Esophagus (tissue), 2 donors: ENCODE data around the gene KCTD17. TPM values are rescaled to one million over a fixed set of nuclear protein-coding genes. Genes with fewer than 3 reads are reported as not detected.

Experiments used
- H3K27ac ChIP-seq, 2 donors: one replicate each; pipeline ENCODE4 v1.5.1; 2013; ENCODE audit warnings: low read depth in 2 of 2, mild to moderate bottlenecking in 2 of 2, inconsistent platforms in 1 of 2, low read length in 1 of 2, moderate library complexity in 1 of 2
- H3K27me3 ChIP-seq, 2 donors: one replicate each; pipeline ENCODE4 v1.6.1; 2013; ENCODE audit warnings: low read length in 2 of 2, control low read depth in 1 of 2, mild to moderate bottlenecking in 1 of 2; ENCODE audit not compliant: insufficient read depth in 2 of 2, control insufficient read depth in 1 of 2
- H3K36me3 ChIP-seq, 2 donors: one replicate each; pipeline ENCODE4 v1.6.1; 2013; ENCODE audit warnings: low read length in 1 of 2; ENCODE audit not compliant: control insufficient read depth in 2 of 2, insufficient read depth in 2 of 2
- H3K4me1 ChIP-seq, 2 donors: one replicate each; pipeline ENCODE4 v1.6.1; 2013; ENCODE audit warnings: low read length in 1 of 2; ENCODE audit not compliant: control insufficient read depth in 2 of 2, insufficient read depth in 2 of 2
- H3K4me3 ChIP-seq, 2 donors: one replicate each; pipeline ENCODE4 v1.5.1; 2013; ENCODE audit warnings: low read length in 2 of 2, mild to moderate bottlenecking in 2 of 2, low read depth in 1 of 2, moderate library complexity in 1 of 2
- H3K9me3 ChIP-seq, 2 donors: one replicate each; pipeline ENCODE4 v1.6.1; 2013; ENCODE audit warnings: mild to moderate bottlenecking in 2 of 2, low read depth in 1 of 2, low read length in 1 of 2, moderate library complexity in 1 of 2; ENCODE audit not compliant: control insufficient read depth in 2 of 2, insufficient read depth in 1 of 2
- WGBS, 2 donors: extraction: QIAGEN DNeasy Blood & Tissue Kit; methylation state at CpG; one replicate each; pipeline ENCODE4 v1.1.7; 2013; 5-methylcytosine and 5-hydroxymethylcytosine counted together
- polyA plus RNA-seq, 2 donors: library from polyadenylated mRNA; stranded (reverse); fragments of 200-250 nt; gene quantifications; one replicate each; pipeline ENCODE4 v1.2.3, GENCODE V29; 2013
- donor health status: healthy with polysubstance abuse.
- donor health status: Bipolar disorder and iron deficiency.

KCTD17 gene
- polyA plus RNA-seq, 2 donors: 6.7 to 7.4 TPM

DNA sequence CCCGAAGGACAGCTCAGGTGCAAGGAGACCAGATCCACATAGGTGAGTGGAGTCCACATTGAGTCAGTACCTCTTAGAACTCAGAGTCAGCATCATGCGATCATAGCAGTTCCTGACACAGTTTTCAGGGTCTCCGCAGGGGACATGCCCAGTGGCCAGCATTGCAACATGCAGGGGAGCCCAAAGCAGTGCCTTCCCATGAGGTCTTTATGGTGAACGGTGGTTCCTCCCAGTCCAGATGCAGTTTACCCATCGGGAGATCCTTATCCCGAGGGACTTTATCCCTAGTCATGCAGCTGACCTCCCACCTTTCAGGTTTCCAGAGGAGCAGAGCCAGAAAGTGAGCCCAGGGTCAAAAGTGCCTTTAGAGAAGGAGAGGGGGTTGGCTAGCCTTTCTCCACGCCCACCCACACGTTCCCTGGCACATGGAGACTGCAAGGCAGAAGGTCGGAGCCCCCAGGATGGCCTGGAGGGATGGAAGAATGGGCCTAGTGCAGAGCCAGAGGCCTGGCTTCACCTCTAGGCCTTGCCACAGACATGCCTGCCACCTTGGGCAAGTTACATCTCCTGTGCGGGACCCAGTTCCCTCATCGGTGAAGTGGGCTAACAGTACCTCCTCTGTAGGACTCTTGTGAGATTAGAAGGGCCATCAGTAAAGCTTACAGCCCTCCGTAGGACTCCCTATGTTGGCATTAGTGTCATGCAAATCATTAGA is 6.4 kb downstream of the KCTD17 start:
- Histone ChIP-seq H3K4me1 (peaks cover 0 to 11% of the 10 kb centered on the region in 2 donors), H3K27me3 (no peaks in the 10 kb centered on the region), H3K36me3 (peaks cover 0 to 14% of the 10 kb centered on the region in 2 donors), H3K4me3 (no peak overlapping the region), H3K27ac (no peak overlapping the region), H3K9me3 (no peaks in the 10 kb centered on the region)
- WGBS, 2 donors: 89 to 93% methylated on average over 12 of the region's 12 CpGs

DNA sequence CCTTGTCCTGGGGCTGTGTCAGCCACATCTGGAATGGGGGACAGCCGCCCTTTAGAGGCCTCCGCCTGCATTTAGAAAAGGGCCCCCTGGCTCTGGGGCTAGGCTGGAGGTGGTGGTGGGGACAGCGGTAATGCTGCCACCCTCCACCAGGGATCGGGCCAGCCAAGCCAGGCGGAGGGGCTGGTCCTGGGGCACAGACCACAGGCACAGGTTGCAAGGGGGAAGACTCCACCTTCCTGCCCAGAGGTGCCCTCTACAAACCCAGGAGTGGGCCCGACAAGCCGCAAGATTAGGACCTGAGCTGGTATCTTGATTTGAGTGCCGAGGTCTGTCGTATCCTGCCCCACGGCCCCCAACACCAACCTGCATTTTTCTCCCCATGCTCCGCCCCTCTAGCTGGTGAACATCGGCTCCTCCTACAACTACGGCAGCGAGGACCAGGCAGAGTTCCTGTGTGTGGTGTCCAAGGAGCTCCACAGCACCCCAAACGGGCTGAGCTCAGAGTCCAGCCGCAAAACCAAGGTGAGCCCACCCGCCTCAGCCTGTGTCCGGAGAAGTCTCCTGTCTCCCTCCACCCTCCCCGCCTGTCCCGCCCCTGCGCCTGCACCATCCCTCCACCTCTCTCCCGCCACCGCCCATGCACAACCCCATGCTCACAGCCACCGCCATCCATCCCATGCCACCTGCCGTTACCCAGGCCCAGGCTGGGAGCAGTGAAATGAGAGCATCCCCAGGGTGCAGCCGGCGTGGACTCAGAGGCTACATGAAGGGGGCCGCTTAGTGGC is 7.6 kb downstream of the KCTD17 start:
- Histone ChIP-seq H3K9me3 (no peaks in the 10 kb centered on the region), H3K36me3 (peaks cover 0 to 14% of the 10 kb centered on the region in 2 donors), H3K4me1 (peaks cover 0 to 2% of the 10 kb centered on the region in 2 donors), H3K27me3 (no peaks in the 10 kb centered on the region), H3K27ac (no peak overlapping the region), H3K4me3 (no peak overlapping the region)
- 92% methylated on average over 28 of the region's 28 CpGs for WGBS, 2 donors

DNA sequence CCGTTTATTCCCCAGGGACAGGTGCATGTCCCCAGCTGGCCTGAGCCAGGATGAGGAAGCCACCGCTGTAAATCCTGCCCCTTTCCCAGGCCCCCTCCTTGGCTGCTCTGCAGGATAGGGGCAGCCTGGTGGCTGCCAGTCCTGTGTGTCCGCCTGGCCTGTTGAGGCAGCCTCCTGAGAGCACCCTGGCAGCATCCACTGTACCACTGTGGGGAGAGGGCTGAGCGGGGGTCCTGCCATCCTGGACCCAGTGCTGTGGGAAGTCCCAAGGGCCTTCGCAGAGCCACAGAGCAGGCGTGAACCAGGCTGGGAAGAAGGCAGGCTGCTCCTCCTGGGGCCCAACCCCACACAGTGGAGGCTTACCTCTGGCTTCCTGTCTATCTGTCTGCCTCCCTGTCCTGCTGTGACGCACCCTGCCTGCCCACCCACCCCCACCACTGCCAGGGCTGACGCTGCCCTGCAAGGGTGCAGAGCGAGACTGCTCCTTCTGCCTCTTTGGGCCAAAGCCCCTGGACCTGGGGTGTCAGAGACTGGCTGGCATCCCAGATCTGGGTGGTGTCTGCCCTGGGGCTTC is 8.4 kb downstream of the KCTD17 start:
- H3K36me3 ChIP-seq: peaks cover 0 to 14% of the 10 kb centered on the region in 2 donors
- WGBS, 2 donors: 72 to 74% methylated on average over 9 of the region's 9 CpGs
- no peak overlapping the region for H3K4me3 ChIP-seq

DNA sequence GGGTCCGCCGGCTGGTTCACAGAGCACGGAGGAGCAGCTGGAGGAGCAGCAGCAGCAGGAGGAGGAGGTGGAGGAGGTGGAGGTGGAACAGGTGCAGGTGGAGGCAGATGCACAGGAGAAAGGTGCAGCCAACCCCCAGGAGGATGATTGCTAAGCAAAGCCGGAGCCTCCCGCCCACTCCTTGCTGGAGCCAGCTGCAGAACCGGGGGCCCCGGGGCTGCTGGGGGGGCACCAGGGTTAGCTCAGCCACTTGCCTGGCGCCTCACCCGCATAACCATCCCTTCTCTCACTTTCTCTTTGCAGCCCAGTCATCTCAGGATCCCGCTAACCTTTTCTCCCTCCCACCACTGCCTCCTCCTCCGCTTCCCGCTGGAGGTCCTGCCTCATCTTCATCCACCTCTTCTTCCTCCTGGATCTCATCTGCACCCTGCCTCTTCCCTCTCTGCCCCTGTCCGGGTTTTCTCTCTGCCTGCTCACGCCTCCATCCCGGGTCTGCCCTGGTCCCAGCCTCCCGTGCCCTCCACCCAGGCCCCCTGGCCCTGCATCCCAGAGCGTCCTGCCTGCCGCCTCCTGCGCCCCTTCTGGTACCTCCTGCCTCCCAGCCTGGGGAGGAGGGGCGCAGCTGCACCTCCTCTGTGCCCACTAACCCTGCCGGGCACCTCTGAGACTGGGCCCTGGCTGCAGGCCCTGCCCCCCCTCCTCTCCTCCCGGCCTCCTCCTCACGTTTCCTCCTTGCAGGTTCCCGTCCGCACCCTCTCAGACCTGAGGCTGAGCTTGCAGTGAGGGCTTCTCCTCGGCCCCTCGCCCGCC is 9.5 kb downstream of the KCTD17 start:
- Histone ChIP-seq H3K36me3 (peaks cover 0 to 12% of the 10 kb centered on the region in 2 donors), H3K4me3 (no peak overlapping the region)
- 79% methylated on average over 21 to 28 of the region's 28 CpGs for WGBS, 2 donors

More for the DNA sequence above, 8.4 kb downstream of the KCTD17 start:
- Histone ChIP-seq H3K9me3 (no peaks in the 10 kb centered on the region), H3K27me3 (no peaks in the 10 kb centered on the region), H3K27ac (no peak overlapping the region), H3K4me1 (no peaks in the 10 kb centered on the region)

DNA sequence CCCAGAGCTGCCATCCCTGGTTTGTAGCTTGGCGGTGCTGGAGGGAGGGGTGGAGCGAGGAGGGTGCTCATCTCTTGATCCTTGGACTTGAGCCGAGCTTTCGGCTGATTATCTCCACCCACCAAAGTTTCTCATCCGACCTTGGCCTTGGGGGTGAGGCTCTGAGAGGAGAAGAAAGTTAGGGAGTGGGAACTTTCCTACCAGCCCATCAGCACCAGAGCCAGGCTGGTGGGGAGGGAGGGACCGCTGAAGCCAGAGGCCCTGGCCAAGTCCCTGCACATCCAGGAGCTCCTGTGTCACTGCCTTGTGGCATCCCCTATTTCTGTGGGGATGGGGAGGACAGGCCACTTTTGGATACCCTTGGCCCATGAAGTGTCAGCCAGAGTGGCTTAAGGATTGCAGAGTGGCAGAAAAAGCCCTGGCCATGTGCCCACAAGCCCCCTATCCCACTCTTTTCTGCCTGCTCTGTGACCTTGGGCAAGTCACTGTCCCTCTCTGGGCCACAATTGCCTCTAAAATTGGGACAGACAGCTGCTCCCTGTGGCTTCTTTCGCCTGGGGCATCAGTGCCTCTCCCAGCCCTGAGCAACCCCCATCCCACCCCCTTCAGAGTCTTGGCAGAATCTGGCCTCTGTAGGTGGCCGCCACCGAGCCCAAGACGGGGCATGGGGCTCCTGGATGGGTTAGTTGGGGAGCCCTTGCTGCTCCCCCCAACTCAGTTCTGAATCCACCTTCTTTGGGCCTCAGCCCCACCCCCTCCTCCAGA is 10.3 kb downstream of the KCTD17 start:
- 77 to 84% methylated on average over 10 of the region's 10 CpGs for WGBS, 2 donors
- no peak overlapping the region for H3K27ac ChIP-seq
- H3K4me3 ChIP-seq: no peak overlapping the region
- no peaks in the 10 kb centered on the region for H3K4me1 ChIP-seq
- peaks cover 0 to 12% of the 10 kb centered on the region in 2 donors for H3K36me3 ChIP-seq
- H3K27me3 ChIP-seq: no peaks in the 10 kb centered on the region
- H3K9me3 ChIP-seq: no peaks in the 10 kb centered on the region

More for the DNA sequence above, 9.5 kb downstream of the KCTD17 start:
- H3K4me1 ChIP-seq: no peaks in the 10 kb centered on the region
- H3K27me3 ChIP-seq: no peaks in the 10 kb centered on the region
- no peak overlapping the region for H3K27ac ChIP-seq
- no peaks in the 10 kb centered on the region for H3K9me3 ChIP-seq

DNA sequence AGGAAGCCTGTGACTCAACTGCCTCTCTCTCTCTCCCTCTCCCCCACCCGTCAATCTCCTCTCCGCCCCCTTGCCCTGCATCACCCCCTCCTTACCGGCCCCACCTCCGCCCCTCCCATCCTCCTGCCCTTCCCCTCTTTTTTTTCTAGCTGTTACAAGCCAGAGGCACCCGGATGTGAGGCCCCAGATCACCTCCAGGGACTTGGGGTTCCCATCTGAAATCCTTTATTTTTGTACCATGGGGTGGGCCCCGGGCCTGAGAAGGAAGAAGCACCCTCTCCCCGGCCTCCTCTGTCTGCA is 10.8 kb downstream of the KCTD17 start:
- 54 to 57% methylated on average over 7 of the region's 7 CpGs for WGBS, 2 donors
- Histone ChIP-seq H3K27ac (no peak overlapping the region), H3K36me3 (peaks cover 0 to 12% of the 10 kb centered on the region in 2 donors), H3K4me1 (no peaks in the 10 kb centered on the region), H3K27me3 (no peaks in the 10 kb centered on the region), H3K4me3 (no peak overlapping the region), H3K9me3 (no peaks in the 10 kb centered on the region)

DNA sequence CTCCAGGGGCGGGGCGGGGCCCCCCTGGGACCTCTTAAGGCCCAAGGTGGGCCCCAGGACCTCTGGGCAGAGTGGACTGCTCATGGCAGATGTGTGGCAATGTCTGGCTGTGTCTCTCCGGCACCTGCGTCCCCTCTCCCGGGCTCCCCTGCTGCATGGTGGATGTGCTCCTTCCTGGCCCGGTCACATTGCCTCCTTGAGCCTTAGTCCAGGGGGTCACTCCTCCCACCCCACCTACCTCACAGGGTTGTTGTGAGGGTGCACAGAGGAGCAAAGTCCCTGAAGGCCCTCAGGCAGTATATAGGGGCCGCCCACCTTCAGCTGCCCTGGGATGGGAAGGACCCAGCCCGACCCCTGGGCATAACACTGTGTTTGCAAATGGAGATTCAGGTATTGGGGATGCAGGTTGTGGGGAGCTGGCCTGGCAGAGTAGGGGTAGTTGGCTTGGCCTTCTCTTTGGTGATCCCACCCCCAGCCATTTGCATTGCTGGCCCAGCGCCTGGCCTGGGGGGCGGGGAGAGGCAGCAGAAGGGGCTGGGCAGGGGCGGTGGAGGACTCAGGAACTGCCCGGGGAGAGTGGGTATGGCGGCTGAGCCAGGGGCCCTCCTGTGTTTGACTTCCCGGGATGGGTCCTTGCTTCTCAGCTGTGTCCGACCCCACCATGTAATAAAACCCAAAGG is 11.3 kb downstream of the KCTD17 start:
- Histone ChIP-seq H3K27me3 (no peaks in the 10 kb centered on the region), H3K9me3 (peaks cover 0 to 3% of the 10 kb centered on the region in 2 donors), H3K4me1 (no peaks in the 10 kb centered on the region), H3K4me3 (no peak overlapping the region), H3K36me3 (peaks cover 0 to 8% of the 10 kb centered on the region in 2 donors), H3K27ac (no peak overlapping the region)
- 83 to 87% methylated on average over 15 of the region's 15 CpGs for WGBS, 2 donors

DNA sequence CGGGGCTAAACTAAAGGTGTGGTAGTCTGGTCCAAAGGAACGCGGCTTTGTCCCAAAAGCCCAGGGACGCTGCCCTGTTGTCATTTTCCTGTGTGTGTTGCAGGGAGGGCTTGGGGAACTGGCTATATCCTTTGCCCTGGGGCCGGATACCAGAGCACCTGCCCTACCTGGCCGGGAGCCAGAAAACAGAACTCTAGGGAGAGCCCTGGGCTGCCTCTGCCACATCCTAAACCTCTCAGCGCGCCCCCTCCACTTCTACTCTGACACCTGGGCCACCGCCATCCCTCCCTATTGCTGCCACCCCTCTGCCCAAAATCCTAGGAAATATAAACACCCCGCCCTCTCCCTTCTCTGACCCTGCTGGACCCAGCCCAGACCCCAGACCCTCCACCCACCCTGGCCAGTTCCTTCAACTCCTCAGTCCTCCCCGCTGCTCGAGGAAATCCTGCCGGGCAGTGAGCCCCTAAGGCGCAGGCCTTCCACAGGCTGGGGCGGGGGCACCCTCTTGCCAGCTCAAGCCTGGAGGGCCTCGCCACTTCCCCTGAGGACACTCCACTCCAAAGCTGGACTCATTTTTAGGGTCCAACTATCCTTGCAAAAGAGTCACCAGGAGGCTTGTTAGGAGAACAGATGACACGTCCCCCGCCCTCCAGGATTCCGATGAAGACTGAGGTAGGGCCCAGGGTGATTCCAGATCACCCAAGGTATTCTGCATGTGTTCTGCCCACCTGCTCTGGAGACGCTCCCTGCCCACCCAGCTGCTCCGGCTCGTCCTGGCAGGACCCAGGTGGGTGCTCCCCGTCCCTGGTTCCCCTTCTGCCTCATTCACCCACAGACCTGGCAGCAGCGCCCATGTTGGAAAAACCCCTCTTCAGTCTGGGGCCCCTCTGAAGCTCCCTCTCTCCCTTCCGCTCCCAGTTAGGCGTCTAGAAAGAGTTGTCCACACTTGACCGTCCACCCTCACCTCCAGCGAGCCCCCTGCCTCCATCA is 12.2 kb downstream of the KCTD17 start:
- Histone ChIP-seq H3K9me3 (peaks cover 0 to 3% of the 10 kb centered on the region in 2 donors), H3K4me1 (no peaks in the 10 kb centered on the region)
- 81 to 86% methylated on average over 28 of the region's 28 CpGs for WGBS, 2 donors

More for the DNA sequence above, 12.2 kb downstream of the KCTD17 start:
- Histone ChIP-seq H3K4me3 (no peak overlapping the region), H3K27ac (no peak overlapping the region), H3K36me3 (peaks cover 0 to 4% of the 10 kb centered on the region in 2 donors), H3K27me3 (no peaks in the 10 kb centered on the region)
